ENCODE results near the gene POLR2E. TPM values are rescaled to one million over a fixed set of nuclear protein-coding genes. Genes with fewer than 3 reads are reported as not detected.
"Not testable (repeated sequence)": the region's sequence is repeated elsewhere in the genome, so short reads cannot be mapped to it uniquely, and the experiment has no call there.

Gene POLR2E
- total RNA-seq, 1 donor from 2014 or later: 137 TPM

DNA sequence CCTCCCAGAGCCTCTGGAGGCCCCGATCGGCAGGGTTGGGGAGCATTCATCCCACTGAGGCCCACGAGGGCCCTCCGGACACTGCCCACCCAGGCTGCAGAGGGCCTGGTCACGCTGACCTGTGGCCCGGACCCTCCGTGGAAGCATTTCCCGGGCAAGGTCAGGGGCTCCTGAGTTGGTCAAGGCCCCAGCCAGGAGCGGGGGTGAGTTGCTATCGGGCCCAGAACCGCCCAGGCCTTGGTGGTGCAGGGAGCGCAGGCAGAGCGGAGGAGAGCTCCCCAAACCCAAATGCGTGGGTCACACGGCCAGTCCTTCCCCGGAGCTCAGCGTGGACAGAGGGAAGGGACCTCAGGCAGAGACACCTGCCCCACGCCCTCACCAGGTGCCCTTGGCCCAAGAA, 34.4 kb upstream of the POLR2E start:
- no peak overlapping the region for H3K4me3 Mint-ChIP-seq
- no peak overlapping the region for H3K27ac Mint-ChIP-seq
- H3K27me3 Mint-ChIP-seq (ENCODE audit: low read depth): no peaks in the 10 kb centered on the region
- TF ChIP-seq, protein P1, sequence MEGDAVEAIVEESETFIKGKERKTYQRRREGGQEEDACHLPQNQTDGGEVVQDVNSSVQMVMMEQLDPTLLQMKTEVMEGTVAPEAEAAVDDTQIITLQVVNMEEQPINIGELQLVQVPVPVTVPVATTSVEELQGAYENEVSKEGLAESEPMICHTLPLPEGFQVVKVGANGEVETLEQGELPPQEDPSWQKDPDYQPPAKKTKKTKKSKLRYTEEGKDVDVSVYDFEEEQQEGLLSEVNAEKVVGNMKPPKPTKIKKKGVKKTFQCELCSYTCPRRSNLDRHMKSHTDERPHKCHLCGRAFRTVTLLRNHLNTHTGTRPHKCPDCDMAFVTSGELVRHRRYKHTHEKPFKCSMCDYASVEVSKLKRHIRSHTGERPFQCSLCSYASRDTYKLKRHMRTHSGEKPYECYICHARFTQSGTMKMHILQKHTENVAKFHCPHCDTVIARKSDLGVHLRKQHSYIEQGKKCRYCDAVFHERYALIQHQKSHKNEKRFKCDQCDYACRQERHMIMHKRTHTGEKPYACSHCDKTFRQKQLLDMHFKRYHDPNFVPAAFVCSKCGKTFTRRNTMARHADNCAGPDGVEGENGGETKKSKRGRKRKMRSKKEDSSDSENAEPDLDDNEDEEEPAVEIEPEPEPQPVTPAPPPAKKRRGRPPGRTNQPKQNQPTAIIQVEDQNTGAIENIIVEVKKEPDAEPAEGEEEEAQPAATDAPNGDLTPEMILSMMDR (IDR thresholded peaks at IDR 0.05; ENCODE audit: unreplicated experiment): no peak
- no peak for DNase-seq (ENCODE audit: low spot score in 2 of 2, unreplicated experiment in 2 of 2)
- peaks cover 3% of the 10 kb centered on the region for H3K4me1 Mint-ChIP-seq
- H3K36me3 Mint-ChIP-seq: peaks cover 3% of the 10 kb centered on the region
- no peaks in the 10 kb centered on the region for H3K9me3 Mint-ChIP-seq

DNA sequence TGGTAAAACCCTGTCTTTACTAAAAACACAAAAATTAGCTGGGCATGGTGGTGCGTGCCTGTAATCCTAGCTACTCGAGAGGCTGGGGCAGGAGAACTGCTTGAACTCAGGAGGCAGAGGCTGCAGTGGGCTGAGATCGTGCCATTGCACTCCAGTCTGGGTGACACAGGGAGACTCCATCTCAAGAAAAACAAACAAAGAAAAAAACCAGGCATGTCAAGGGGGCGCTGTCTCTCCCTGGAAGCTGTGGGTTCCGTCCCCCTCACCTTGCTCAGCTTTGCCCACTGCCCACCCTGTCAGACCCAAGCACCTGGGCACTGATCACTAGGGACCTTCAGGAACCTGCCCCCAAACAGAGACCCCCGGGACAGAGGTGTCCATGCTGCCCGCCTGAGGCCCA, 33.9 kb upstream of the POLR2E start:
- H3K27me3 Mint-ChIP-seq (ENCODE audit: low read depth); H3K4me1 Mint-ChIP-seq; H3K4me3 Mint-ChIP-seq; H3K9me3 Mint-ChIP-seq; H3K36me3 Mint-ChIP-seq; DNase-seq (ENCODE audit: low spot score in 2 of 2, unreplicated experiment in 2 of 2); H3K27ac Mint-ChIP-seq: not testable (repeated sequence)

DNA sequence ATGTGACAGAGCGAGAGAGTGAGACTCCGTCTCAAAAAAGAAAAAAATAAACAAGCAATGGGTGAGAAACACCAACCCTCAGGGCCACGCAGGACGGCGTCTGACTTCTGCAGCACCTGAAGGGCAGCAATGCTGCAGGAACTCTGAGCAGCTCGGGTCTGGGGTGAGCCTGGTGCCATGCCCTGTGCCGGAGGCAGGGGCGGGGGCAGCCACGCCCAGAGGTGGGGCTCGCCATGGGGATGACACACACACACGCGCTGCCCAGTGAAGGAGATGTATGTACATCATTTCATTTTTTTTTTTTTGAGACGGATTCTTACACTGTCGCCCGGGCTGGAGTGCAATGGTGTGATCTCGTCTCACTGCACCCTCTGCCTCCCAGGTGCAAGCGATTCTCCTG, 32.9 kb upstream of the POLR2E start:
- Mint-ChIP-seq H3K4me3 (no peak overlapping the region), H3K4me1 (peaks cover 3% of the 10 kb centered on the region), H3K36me3 (peaks cover 3% of the 10 kb centered on the region), H3K27ac (no peak overlapping the region), H3K27me3 (ENCODE audit: low read depth) (no peaks in the 10 kb centered on the region), H3K9me3 (no peaks in the 10 kb centered on the region)
- TF ChIP-seq, protein P1 (IDR thresholded peaks at IDR 0.05; ENCODE audit: unreplicated experiment): no peak
- no peak for DNase-seq (ENCODE audit: low spot score in 2 of 2, unreplicated experiment in 2 of 2)

DNA sequence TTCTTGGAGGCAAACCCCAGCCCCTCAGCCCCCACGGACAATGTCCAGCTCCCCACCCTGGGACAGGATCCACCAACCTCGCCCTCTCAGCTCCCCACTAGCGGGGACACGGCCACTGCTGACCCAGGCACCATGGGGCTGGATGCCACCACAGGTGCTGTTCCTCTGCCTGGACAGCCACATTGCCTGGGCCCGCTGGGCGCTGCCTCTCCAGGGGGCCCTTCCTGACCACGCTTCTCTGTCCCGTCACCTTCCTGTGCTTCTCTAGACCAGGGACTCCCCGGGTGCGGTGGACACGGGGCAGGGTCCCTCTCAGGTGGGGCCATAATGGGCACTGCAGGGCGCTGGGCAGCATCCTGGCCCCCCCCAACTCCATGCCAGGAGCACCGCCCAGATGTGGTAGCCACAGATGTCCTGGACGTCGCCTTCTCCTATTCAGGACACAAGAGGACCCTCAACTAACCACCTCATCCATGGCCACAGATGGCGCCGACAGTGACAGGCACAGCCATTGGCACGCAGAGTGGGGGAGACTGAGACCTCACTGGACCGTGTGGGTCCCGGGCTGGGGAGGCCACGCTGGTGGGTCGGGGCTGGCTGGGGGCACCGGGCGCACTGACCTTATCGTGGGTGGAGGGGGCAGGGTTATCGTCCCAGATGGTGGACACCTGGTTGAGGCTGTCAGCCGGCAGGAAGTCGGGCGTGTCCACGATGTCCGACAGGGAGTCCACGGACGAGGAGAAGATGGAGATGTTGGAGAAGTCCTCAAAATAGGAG, 32.0 kb upstream of the POLR2E start:
- no peak overlapping the region for H3K27ac Mint-ChIP-seq
- TF ChIP-seq, protein P1 (IDR thresholded peaks at IDR 0.05; ENCODE audit: unreplicated experiment): no peak
- no peak for DNase-seq (ENCODE audit: low spot score in 2 of 2, unreplicated experiment in 2 of 2)
- H3K4me3 Mint-ChIP-seq: no peak overlapping the region
- peaks cover 3% of the 10 kb centered on the region for H3K4me1 Mint-ChIP-seq
- no peaks in the 10 kb centered on the region for H3K27me3 Mint-ChIP-seq (ENCODE audit: low read depth)
- peaks cover 6% of the 10 kb centered on the region for H3K36me3 Mint-ChIP-seq
- H3K9me3 Mint-ChIP-seq: no peaks in the 10 kb centered on the region

DNA sequence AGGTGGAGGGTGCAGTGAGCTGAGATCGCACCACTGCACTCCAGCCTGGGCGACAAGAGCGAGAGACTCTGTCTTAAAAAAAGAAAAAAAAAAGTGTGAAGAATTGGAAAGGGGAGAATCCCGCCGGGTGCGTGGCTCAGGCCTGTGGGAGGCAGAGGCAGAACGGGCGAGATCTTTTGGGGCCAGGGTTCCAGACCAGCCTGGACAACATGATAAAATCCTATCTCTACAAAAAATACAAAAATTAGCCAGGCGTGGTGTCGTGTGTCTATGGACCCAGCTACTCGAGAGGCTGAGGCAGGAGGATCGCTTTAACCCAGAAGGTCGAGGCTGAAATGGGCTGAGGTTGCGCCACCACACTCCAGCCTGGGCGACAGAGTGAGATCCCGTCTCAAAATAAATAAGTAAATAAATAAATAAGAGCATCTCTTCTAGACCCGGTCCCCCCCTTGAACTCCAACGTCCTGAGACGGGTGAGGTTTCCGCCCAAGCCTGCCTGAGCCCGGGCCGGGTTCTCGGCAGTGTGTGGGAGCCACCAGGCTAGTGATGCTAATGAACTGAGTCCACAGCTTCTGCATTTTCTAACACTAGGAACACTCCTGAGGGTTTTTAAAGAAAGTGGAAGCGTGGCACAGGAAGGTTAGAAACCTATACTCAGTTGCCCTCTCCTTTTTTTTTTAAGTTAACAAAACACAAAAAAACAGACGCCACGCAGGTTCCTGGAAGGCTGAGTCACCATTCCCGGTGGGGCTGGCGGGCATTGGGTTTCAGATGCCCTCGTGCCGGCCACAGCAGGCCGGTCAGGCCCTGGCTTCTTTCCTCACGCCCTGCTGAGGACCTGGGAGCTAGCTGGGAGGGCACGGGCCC, 30.7 kb upstream of the POLR2E start:
- Mint-ChIP-seq H3K4me1 (no peaks in the 10 kb centered on the region), H3K4me3 (no peak overlapping the region), H3K9me3 (no peaks in the 10 kb centered on the region), H3K27me3 (ENCODE audit: low read depth) (no peaks in the 10 kb centered on the region), H3K27ac (no peak overlapping the region), H3K36me3 (peaks cover 15% of the 10 kb centered on the region)
- no peak for DNase-seq (ENCODE audit: low spot score in 2 of 2, unreplicated experiment in 2 of 2)
- TF ChIP-seq, protein P1 (IDR thresholded peaks at IDR 0.05; ENCODE audit: unreplicated experiment): no peak

All from mesothelial cell of epicardium (in vitro differentiated cells).